GM12878 (cell line): Measurements from ENCODE around the gene FLNC.

Source experiments
- CTCF ChIP-seq, 3 experiments: IDR thresholded peaks in 2 of 3; conservative IDR thresholded peaks in 1 of 3; 2 replicates each; pipeline ENCODE4 v1.5.1; 2011; ENCODE audit warnings: low read depth in 3 of 3, low read length in 3 of 3, mild to moderate bottlenecking in 3 of 3, control low read depth in 2 of 3, moderate library complexity in 2 of 3, inconsistent platforms in 1 of 3, mixed read lengths in 1 of 3; ENCODE audit not compliant: control insufficient read depth in 2 of 3, insufficient read depth in 1 of 3; ENCODE audit errors: extremely low read depth in 1 of 3
- CUX1 ChIP-seq: IDR thresholded peaks from 2 replicates; pipeline ENCODE4 v1.6.1; 2012; ENCODE audit warnings: improper control_type of control experiment, low read depth, low read length; ENCODE audit not compliant: insufficient replicate concordance
- EP300 ChIP-seq, 2 experiments: fragments of 150-350 bp in 1 of 2; IDR thresholded peaks; 2 replicates each; pipeline ENCODE4 v1.6.1; 2011 to 2012; ENCODE audit warnings: low read depth in 2 of 2, low read length in 2 of 2, borderline replicate concordance in 1 of 2, improper control_type of control experiment in 1 of 2, inconsistent platforms in 1 of 2; ENCODE audit not compliant: control insufficient read depth in 1 of 2
- MTA2 ChIP-seq: fragments of 450-650 bp; IDR thresholded peaks from 2 replicates; pipeline ENCODE4 v1.6.1; 2016; ENCODE audit warnings: low read depth, mild to moderate bottlenecking, moderate library complexity
- MYB ChIP-seq: fragments of 150-350 bp; IDR thresholded peaks from 2 replicates; pipeline ENCODE4 v1.6.1; 2014; ENCODE audit warnings: mild to moderate bottlenecking, low read depth, low read length, borderline replicate concordance
- MYC ChIP-seq: IDR thresholded peaks from 2 replicates; pipeline ENCODE4 v1.6.1; 2011; ENCODE audit warnings: mild to moderate bottlenecking, low read length, moderate library complexity, inconsistent platforms; ENCODE audit not compliant: insufficient read depth, insufficient replicate concordance, insufficient read length, severe bottlenecking
- NRF1 ChIP-seq: conservative IDR thresholded peaks from 2 replicates; pipeline ENCODE4 v1.6.1; 2011; ENCODE audit warnings: mild to moderate bottlenecking, low read depth, low read length, improper control_type of control experiment
- POLR2A ChIP-seq: IDR thresholded peaks from 2 replicates; pipeline ENCODE4 v1.6.1; 2011; ENCODE audit warnings: low read depth, mild to moderate bottlenecking, low read length
- RAD21 ChIP-seq: IDR thresholded peaks from 2 replicates; pipeline ENCODE4 v1.6.1; 2011; ENCODE audit warnings: mild to moderate bottlenecking, low read depth, low read length, moderate library complexity; ENCODE audit not compliant: insufficient read depth
- RAD51 ChIP-seq: fragments of 450-650 bp; IDR thresholded peaks from 2 replicates; pipeline ENCODE4 v1.6.1; 2016; ENCODE audit warnings: moderate library complexity, mild to moderate bottlenecking, inconsistent platforms
- YY1 ChIP-seq: IDR thresholded peaks from 2 replicates; pipeline ENCODE4 v1.6.1; 2011; ENCODE audit warnings: low read depth, mild to moderate bottlenecking, low read length

DNA sequence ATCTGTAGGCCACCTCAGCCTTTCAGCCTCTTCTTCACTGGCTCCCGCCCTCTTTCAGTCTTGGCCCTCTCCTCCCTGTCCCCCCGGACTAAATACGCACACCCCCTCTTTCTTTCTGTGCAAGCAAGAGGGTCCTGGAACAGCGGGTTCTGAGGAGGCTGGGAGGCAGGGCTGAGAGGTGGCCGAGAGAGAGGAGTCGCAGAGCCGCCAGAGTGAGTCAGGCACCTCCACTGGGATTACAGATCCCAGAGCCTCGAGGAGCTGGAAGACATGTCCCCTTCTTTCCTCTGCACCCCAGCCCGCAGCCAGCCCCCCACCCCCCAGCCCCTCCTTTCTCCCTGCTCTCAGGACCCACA, 38.3 kb upstream of the FLNC start:
- TF ChIP-seq CTCF (IDR thresholded peaks at IDR 0.05 in 2 of 3, conservative IDR thresholded peaks at IDR 0.05 in 1 of 3; ENCODE audit: control insufficient read depth in 2 of 3, extremely low read depth in 1 of 3, insufficient read depth in 1 of 3, low read depth in 3 of 3, low read length in 3 of 3) (no peak), NRF1 (no peak), CUX1 (no peak), RAD21 (no peak), YY1 (no peak), RAD51 (no peak), MYC (no peak), MYB (no peak), EP300 (IDR thresholded peaks at IDR 0.05; ENCODE audit: borderline replicate concordance in 1 of 2, control insufficient read depth in 1 of 2, low read depth in 2 of 2, low read length in 2 of 2) (no peak), POLR2A (no peak), MTA2 (no peak)
